ENCODE measurements around the gene MTHFD1L.

Gene MTHFD1L

DNA sequence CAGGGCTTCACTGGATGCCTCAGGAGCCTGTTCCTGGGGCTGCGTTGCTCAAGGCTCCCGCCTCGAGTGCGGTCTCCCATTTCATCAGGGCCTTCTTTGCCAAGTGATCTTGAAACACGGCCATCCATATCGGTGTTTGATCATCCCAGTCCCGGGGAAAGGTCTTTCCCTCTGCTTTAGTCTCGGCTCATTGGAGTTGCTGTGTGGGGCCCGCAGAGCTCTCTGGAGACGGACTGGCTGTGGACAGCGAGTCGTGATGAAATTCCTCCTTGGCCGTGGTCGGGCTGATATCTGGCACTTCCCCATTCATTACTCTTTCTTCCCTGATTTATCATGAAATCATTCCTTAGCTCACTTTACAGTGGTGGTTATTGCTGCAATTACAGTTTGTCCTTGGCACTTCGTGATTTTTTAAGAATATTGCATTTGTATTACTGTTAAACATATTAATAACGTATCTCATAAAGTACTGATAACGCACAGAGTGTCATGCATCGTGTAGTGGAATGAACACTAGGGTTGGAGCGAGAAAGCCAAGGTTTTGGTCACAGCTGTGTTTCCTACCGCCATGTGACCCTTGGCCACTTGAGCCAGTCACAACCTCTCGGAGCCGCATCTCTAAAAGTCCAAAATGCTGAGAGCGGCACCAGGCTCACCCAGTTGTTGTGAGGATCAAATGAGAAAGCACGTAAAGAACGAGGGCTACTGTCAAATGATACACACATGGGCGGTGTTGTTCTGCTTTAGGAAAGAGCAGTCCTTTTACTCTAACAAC lies 71.8 kb downstream of the MTHFD1L start:
- no peak for DNase-seq

- no peak for DNase-seq
These were observed 73.9 kb downstream of the MTHFD1L start for GRCh38 chr6:150939399-150939798.

DNA sequence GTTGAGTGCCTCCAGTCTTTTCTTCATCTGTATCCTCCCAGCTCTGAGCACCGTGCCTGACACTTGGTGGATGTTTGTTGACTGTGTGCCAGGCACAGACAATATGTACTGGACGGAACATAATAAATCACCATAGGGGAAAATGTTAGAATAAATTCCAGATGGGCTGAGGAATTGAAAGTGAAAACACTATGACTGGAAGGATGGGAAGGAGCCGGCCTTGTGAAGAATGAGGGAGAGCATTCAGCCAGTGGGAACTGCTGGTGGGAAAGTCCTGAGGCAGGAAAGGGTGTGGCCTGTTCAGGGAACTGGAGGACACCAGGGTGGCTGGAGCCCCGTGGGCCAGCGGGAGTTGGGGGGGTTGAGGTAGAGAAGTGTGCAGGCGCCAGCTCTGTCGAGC lies 75.4 kb downstream of the MTHFD1L start:
- no peak for DNase-seq

DNA sequence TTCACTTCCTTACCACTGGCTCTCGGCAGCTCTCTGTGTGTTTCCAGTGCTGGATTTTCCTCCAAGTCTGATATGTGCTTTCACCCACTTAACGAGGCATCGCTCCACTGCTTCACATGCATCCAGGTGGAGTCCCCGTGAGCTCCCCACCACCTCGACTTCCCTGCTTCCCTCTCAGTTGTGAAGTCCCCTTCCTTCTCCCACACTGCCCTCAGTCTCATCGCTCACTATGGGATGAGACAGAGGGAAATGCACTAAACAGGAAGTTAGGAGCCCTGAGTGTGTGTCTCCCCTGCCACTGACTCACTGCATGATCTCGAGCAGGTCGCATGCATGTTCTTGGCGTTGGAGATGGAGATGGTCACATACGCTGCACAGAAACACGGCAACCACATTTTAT lies 84.0 kb downstream of the MTHFD1L start:
- no peak for DNase-seq

DNA sequence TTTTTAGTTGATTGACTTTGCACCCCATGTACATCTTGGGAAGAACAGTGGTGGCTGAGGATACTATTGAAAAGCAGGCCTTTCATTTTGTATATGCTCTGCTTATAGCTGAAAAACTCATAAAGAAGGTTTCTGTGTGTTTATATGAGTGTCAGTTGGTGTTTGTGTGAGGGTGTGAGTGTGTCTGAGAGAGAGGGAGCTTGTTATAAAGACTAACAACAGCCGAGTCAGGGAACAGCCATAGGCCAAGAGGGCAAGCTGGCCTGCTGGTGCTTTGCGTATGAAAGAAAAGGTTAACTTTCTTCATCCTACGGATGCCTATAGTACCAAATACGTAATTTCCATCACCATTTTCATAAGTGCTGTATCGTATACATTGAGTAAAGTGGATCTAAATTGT lies 88.3 kb downstream of the MTHFD1L start:
- DNase-seq = no peak

GRCh38 chr6:150959166-150959565 lies 93.7 kb downstream of the MTHFD1L start:
- DNase-seq = no peak

DNA sequence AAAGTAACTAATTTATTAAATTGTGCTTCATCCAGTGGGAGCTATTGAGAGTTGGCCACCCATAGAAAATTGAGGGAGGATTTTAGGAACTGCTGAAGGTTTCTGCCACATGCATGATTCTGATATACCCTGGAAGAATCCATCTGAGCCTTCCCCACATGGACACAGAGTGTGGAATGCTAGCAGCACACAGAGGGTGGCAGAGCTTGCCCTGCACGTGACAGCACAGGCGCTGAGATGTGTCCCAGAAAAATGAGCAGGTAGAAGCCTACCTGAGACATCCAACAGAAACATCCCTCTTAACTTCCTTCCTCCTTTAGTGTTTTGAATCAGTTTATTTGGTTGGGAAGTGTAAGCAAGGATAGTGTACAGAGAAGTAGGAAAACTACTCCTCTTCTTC lies 96.9 kb downstream of the MTHFD1L start:
- no peak for DNase-seq

GRCh38 chr6:150964765-150965164 lies 99.3 kb downstream of the MTHFD1L start:
- DNase-seq = no peak

- DNase-seq = peak; percentile 41 to 61 (median 42)
These were observed 101.3 kb downstream of the MTHFD1L start for GRCh38 chr6:150966786-150967185.

- DNase-seq = no peak
These were observed 101.9 kb downstream of the MTHFD1L start for GRCh38 chr6:150967381-150967780.

DNA sequence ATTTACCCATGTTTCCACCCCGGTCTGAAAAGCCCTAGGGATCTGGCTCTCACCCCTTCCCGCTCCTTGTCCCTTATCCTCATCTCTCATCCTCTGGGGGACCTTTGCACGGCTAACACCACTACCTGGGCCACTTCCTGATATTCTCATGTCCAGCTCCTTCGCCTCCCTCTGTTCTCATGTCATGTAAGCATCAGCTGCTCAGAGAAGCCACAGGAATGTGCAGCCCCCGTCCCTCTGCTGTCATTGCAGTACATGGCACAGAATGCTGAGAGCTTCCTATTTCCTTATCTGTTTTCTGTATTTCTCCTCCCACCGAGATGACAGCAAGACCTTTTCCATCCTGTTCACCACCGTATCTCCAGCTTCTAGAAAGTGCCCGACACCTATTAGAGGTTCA lies 102.4 kb downstream of the MTHFD1L start:
- DNase-seq = no peak

GRCh38 chr6:150969901-150970300 lies 104.4 kb downstream of the MTHFD1L start:
- DNase-seq = no peak

- DNase-seq = no peak
These were observed 105.7 kb downstream of the MTHFD1L start for GRCh38 chr6:150971219-150971618.

DNA sequence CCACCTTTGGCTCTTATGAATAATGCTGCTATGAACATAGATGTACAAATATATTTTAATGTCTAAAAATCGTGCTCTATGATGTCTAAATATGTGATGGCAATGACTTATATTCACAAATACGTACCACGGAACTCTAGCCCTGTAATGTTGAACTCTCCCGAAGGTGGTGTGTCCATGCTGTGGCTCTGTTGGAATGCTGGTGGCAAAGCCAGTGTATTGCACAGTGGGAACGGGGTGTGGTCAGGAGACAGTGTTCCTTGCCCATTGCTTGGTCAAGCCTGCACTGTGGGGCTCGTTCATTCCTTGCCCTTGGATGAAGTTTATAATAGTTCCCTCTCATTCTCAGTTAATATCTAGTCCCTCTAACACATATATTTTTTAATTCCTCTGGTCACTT lies 109.6 kb downstream of the MTHFD1L start:
- no peak for DNase-seq

- no peak for DNase-seq
These were observed 111.8 kb downstream of the MTHFD1L start for GRCh38 chr6:150977281-150977680.

DNA sequence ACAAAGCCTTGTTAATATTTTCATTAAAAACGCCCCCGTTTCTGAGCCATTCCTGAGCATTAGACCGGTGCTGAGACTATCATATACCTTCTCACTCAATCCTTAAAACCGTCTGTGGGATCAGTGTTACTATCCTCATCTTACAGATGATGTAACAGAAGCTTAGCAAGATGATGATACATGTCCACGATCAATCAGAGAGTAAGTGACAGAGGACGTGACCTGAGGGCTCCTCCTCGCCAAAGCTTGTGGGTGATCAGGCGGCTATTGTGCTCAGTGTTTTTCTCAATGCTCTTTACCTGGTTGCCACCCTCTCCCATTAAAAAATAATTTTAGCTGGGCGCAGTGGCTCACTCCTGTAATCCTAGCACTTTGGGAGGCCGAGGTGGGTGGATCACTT lies 113.1 kb downstream of the MTHFD1L start:
- peak in 2 of 3 experiments; percentile 51 to 83 for DNase-seq

DNA sequence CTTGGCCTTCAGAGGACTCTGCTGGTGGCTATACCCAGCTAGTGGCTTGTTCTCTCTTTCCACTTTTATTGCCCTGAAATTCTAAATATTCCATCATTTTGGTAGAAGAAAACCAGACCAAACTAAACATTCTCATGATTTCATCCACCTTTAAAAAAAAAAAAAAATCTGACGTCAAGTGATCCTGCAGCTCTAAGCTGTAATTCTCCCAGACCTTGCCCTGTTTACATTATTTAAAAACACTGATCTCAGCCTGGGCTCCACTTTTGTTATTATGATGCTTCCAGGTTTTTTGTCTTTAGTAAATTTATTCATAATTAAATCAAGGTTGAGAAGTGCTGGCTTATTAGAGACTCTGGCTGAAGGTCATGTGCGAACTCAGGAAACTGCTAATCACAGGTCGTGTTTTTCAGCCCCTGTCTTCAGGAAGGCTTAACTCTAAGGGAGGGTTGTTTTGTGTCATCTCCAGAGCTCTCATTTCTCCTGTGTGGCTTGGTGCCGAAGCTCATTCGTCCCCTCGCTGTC lies 114.4 kb downstream of the MTHFD1L start:
- DNase-seq = no peak

GRCh38 chr6:150981095-150981494 lies 115.6 kb downstream of the MTHFD1L start:
- no peak for DNase-seq

DNA sequence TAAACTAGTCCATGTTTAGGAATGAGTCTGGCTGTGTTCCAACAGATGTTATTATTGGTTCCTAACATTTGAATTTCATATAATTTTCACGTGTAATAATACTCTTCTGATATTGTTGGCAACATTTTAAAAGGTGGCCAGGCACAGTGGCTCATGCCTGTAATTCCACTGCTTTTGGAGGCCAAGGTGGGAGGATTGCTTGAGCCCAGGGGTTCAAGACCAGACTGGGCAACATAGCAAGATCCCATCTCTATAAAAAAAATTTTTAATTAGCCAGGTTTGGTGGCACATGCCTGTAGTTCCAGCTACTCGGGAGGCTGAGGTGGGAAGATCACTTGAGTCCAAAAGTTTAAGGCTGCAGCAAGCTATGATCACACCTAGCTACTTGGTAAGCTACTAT lies 116.2 kb downstream of the MTHFD1L start:
- DNase-seq = no peak

DNA sequence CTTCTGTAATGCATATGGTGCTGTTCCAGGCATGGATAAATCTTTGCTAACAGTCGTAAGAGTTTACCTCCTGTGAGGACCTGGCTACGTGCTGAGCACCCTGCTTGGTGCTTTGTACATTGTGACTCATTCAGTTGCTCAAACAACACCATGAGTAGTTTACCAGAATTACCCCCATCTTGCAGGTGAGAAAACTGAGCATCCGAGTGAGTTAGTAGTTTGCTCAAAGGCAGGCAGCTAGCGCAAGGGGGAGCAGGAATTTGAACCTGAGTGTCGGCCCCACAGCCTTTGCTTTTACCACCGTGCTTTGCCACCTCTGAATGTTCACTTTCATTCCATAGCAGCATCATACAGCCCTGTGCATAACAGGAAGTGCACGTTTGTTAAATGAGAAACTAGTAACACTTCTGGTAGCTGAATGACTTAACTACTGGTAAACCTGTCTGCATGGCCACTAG lies 121.9 kb downstream of the MTHFD1L start:
- DNase-seq = no peak

DNA sequence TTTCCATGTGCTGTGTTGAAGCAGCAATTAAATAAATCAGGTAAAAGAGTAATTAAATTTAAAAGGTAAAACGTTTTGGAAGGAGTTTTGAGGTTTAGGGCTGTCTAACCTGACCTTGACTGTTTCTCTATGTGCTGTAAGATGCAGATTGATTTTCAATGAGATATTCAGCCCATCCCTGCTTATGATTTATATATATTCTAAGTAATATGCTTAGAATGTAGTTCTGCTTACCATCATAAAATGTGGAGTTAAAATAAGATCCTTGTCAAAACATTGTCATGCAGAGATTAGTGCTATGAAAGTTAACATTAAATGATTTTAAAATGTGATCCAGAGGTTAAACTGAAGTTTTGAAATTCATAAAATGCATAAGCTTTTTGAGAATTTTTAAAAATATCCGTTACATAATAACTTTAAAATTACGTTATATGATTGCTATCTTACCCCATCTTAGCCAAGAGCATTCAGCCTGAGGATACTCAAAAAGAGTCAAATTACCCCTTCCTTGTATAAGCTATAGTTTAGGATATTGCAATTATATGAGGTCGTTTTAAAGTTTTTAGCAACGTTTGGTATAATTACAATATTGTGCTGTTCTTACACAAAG lies 122.5 kb downstream of the MTHFD1L start:
- DNase-seq = no peak

DNA sequence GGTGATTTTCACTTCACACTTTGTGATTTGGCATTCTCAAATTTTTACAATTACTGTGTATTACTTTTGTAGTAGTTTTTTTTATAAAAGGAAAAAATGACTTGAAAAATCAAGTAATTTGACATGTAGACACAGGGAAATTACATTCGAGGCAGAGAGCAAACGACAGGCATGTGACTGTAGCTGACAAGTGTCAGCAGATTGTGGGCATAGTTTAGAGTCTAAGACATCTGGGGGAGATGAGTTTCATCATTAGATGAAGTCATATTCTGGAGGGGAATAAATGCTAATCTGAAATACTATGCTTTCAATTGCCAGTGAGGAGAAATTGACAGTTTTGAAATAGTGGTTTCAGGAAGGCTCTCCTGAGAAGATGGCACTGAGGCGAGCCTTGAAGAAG lies 126.0 kb downstream of the MTHFD1L start:
- DNase-seq = no peak

DNA sequence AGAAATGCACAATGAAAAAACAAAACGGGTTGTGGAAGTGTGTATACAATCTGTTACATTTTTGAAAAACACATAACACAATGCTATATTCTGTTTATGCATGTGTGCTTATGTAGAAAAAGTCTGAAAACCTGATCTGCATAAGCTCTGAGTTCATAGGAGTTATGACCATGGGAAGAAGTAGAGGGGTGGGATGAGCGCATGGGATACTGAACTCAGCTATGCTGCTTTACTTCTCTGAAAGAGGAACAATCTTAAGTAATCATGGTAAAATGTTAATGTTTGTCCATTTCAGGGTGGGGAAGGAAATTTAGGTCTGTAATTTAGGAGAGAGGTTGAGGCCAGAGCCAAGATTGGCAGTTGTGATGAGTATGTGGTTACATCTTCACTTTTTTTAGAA lies 126.8 kb downstream of the MTHFD1L start:
- DNase-seq = no peak

GRCh38 chr6:150992703-150993102 lies 127.2 kb downstream of the MTHFD1L start:
- no peak for DNase-seq
